Measurements from ENCODE around the gene EEF1AKMT1.

DNA sequence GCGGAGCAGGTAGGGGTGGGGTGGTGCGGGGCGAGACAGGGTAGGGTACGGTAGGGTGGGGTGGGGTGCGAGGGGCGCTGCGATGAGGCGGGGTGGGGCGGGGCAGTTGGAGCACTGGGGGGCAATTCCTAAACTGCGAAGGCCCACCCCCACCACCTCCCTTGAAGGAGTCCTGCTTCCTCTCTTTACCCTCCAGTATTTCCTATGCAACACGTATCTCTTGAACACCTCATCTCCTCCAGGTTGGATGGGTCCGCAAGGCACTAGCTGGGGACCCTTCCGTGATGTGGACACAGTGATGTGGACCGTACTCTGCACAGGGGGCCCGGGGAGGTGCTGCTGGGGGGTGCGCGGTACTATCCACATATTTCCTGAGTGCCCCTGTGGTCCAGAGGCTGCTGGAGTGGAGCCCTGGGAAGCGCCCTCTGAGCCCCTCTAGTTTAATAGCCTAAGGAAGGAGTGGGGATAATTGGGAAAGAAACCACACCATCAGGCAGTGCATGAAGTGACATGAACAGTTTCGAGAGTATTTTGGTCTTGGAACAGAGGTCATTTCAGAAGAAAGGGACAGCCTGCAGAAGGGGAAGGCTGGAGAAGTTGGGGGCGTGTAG, 69.2 kb downstream of the EEF1AKMT1 start:
- TF ChIP-seq, protein P1, sequence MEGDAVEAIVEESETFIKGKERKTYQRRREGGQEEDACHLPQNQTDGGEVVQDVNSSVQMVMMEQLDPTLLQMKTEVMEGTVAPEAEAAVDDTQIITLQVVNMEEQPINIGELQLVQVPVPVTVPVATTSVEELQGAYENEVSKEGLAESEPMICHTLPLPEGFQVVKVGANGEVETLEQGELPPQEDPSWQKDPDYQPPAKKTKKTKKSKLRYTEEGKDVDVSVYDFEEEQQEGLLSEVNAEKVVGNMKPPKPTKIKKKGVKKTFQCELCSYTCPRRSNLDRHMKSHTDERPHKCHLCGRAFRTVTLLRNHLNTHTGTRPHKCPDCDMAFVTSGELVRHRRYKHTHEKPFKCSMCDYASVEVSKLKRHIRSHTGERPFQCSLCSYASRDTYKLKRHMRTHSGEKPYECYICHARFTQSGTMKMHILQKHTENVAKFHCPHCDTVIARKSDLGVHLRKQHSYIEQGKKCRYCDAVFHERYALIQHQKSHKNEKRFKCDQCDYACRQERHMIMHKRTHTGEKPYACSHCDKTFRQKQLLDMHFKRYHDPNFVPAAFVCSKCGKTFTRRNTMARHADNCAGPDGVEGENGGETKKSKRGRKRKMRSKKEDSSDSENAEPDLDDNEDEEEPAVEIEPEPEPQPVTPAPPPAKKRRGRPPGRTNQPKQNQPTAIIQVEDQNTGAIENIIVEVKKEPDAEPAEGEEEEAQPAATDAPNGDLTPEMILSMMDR (IDR thresholded peaks at IDR 0.05): no peak
- TF ChIP-seq EP300 (IDR thresholded peaks at IDR 0.05) (no peak), POLR2AphosphoS5 (IDR thresholded peaks at IDR 0.05) (no peak)

Measured in sigmoid colon (tissue), 4 donors.